Measurements from ENCODE around the gene ZNF667. TPM values are rescaled to one million over a fixed set of nuclear protein-coding genes. Genes with fewer than 3 reads are reported as not detected.

The ZNF667 gene
- total and polyA plus RNA-seq, 2 experiments from 2014 or later = 5.6 to 8.6 TPM

- Mint-ChIP-seq H3K4me3 (no peak overlapping the region), H3K27ac (no peak overlapping the region), H3K36me3 (ENCODE audit: low read depth) (peaks cover 77% of the 10 kb centered on the region), H3K9me3 (peaks cover 96% of the 10 kb centered on the region), H3K4me1 (no peaks in the 10 kb centered on the region), H3K27me3 (ENCODE audit: insufficient read depth, low read depth, poor library complexity) (no peaks in the 10 kb centered on the region)
- DNase-seq (ENCODE audit: low spot score) (no peak), ATAC-seq (no peak)
- H3K9me2 ChIP-seq (ENCODE audit: insufficient read depth) = no peaks in the 10 kb centered on the region
- no peaks in the 10 kb centered on the region for H4K20me1 ChIP-seq (replicated peaks; ENCODE audit: insufficient read depth)
- H3K4me2 ChIP-seq = no peak overlapping the region
- no peak overlapping the region for H3K27ac ChIP-seq (ENCODE audit: low read depth)
- H2AFZ ChIP-seq = no peak overlapping the region
- peak overlapping the region; percentile 17; the same call in 1 of the 2 replicates for H3K4me3 ChIP-seq
- H3K4me1 ChIP-seq (ENCODE audit: insufficient read depth) = no peaks in the 10 kb centered on the region
- no peaks in the 10 kb centered on the region for H3K27me3 ChIP-seq (ENCODE audit: insufficient read depth)
- no peaks in the 10 kb centered on the region for H3F3A ChIP-seq (replicated peaks; ENCODE audit: low read depth)
- no peaks in the 10 kb centered on the region for H3K79me2 ChIP-seq (replicated peaks; ENCODE audit: insufficient read depth)
- peaks cover 55% of the 10 kb centered on the region for H3K36me3 ChIP-seq (ENCODE audit: insufficient read depth)
- TF ChIP-seq CREB1 (CRISPR knock-in tag; IDR thresholded peaks at IDR 0.05; ENCODE audit: low read depth) (no peak), REST (IDR thresholded peaks at IDR 0.05; ENCODE audit: unreplicated experiment) (no peak), ZNF462 (CRISPR knock-in tag; IDR thresholded peaks at IDR 0.05) (no peak), STAT1 (IDR thresholded peaks at IDR 0.05; ENCODE audit: unreplicated experiment) (no peak), JUNB (IDR thresholded peaks at IDR 0.05; ENCODE audit: unreplicated experiment) (no peak), ZNF331 (CRISPR knock-in tag; IDR thresholded peaks at IDR 0.05; ENCODE audit: low read depth) (no peak), EZH2phosphoT487 (IDR thresholded peaks at IDR 0.05; ENCODE audit: unreplicated experiment) (no peak), EZH2 (IDR thresholded peaks at IDR 0.05; ENCODE audit: low read depth, unreplicated experiment) (no peak), ZNF114 (CRISPR knock-in tag; IDR thresholded peaks at IDR 0.05) (no peak)
- TF ChIP-seq, protein P1, sequence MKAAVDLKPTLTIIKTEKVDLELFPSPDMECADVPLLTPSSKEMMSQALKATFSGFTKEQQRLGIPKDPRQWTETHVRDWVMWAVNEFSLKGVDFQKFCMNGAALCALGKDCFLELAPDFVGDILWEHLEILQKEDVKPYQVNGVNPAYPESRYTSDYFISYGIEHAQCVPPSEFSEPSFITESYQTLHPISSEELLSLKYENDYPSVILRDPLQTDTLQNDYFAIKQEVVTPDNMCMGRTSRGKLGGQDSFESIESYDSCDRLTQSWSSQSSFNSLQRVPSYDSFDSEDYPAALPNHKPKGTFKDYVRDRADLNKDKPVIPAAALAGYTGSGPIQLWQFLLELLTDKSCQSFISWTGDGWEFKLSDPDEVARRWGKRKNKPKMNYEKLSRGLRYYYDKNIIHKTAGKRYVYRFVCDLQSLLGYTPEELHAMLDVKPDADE (IDR thresholded peaks at IDR 0.05) = no peak
Measured at GRCh38 chr19:56423985-56424353, 53.2 kb downstream of the ZNF667 start.
